Tongue (tissue), 2 donors: ENCODE results near the gene BCAM. TPM values are rescaled to one million over a fixed set of nuclear protein-coding genes. Genes with fewer than 3 reads are reported as not detected.
"Not testable (repeated sequence)": the region's sequence is repeated elsewhere in the genome, so short reads cannot be mapped to it uniquely, and the experiment has no call there.

Source experiments
- DNase-seq: peaks from one replicate; pipeline ENCODE4 v3.0.0-alpha.2; 2015
- total RNA-seq: library from RNA; depleted of rRNA; stranded (reverse); fragments of >200 nt; gene quantifications from one replicate; pipeline ENCODE4 v1.2.3, GENCODE V29; 2014

Gene BCAM, protein sequence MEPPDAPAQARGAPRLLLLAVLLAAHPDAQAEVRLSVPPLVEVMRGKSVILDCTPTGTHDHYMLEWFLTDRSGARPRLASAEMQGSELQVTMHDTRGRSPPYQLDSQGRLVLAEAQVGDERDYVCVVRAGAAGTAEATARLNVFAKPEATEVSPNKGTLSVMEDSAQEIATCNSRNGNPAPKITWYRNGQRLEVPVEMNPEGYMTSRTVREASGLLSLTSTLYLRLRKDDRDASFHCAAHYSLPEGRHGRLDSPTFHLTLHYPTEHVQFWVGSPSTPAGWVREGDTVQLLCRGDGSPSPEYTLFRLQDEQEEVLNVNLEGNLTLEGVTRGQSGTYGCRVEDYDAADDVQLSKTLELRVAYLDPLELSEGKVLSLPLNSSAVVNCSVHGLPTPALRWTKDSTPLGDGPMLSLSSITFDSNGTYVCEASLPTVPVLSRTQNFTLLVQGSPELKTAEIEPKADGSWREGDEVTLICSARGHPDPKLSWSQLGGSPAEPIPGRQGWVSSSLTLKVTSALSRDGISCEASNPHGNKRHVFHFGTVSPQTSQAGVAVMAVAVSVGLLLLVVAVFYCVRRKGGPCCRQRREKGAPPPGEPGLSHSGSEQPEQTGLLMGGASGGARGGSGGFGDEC
- total RNA-seq, result 188 TPM

DNA sequence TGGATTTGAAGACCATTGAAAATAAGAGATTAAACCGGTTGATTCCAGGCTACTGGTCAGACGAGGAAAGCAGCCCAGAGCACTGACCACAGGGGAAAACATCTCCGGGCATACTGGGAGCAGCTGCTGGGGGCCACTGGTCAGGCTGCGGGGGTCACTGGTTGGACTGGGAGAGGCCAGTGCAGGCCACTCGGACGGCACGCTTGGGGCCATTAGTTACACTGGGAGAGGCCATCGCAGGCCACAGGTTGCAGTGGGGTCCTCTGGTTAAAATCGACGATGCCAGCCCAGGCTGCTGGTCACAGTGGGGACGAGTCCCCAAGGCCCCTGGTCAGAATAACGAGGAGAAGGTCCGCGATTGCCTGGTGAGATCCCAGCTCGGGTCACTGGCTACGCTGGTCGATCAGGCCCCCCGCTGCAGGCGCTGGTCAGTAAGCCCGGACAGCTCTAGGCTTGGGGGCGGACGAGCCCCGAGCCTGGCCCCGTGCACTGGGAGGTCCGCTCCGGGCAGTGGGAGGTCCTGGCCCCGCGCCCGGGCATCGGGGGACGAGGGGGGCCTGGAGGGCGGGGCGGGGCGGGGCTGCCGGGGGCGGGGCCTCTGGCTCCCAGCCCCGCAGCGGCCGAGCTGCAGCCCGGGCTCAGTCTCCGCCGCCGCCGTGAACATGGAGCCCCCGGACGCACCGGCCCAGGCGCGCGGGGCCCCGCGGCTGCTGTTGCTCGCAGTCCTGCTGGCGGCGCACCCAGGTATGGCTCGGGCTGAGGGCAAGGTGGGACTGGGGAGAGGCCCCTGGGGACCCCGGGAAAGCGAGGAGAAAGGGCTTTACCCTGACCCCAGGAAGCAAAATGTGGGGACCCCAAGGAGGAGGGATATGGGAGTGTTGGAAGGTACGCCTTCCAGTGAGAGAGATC, at the start of gene BCAM:
BCAM (plus strand) TSS at position 641 of the 909 bp plus-strand sequence; CDS start at position 663, 22 bp downstream.
- DNase-seq, result peak; percentile 91

DNA sequence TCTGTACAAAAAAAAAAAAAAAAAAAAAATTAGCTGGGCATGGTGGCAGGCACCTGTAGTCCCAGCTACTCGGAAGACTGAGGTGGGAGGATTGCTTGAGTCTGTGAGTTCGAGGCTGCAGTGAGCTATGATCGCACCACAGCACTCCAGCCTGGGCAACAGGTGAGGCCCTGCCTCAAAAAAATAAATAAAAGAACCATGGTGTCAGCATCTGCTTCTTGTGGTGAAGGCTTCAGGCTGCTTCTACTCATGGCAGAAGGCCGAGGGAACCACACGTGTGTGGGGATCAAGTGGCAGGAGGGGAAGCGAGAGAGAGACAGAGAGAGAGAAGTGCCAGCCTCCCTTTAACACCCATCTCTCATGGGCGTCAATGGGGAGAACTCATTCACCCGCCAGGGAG, 46.9 kb upstream of the BCAM start:
- DNase-seq, result peak; percentile 30

DNA sequence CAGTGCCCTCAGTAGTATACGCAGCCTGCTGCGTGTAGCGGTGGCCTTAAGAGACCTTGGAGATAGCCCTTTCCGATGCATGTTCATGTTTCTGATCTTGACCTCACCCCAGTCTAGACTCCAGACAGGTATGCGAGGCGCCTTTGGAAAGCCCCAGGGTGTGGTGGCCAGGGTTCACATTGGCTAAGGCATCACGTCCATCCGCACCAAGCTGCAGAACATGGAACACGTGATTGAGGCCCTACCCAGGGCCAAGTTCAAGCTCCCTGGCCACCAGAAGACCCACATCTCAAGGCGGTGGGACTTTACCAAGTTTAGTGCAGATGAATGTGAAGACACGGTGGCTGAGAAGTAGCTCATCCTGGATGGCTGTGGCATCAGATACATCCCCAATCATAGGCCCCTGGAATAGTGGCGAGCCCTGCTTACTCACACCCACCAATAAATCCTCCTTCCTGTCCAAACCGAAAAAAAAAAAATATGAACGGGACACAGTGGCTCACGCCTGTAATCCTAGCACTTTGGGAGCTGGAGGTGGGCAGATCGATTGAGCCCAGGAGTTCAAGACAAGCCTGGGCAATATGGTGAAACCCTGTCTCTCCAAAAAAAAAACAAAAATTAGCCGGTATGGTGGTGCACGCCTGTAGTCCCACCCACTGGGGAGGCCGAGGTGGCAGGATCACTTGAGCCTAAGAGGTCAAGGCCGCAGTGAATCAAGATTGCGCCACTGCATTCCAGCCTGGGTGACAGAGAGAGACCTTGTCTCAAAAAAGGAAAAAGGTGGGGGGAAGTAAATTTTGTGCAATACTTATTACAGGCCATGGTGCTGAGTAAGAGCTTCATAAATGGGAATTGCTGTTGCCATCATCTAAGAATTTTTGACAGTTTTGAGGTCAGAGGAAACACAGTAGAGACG, 43.6 kb upstream of the BCAM start:
- no peak for DNase-seq

DNA sequence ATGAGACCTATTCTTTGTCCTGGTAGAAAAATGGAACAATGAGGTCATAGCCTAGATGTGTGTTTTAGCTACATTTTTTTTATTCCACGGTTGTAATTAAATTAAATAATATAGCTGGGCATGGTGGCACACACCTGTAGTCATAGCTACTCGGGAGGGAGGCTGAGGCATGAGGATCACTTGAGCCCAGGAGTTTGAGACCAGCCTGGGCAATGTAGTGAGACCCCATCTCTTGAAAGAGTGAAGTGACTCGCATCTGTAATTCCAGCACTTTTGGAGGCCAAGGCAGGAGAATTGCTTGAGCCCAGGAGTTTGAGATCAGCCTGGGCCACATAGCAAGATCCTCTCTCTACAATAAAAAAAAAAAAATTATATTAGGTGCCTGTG, 43.0 kb upstream of the BCAM start:
- no peak for DNase-seq

DNA sequence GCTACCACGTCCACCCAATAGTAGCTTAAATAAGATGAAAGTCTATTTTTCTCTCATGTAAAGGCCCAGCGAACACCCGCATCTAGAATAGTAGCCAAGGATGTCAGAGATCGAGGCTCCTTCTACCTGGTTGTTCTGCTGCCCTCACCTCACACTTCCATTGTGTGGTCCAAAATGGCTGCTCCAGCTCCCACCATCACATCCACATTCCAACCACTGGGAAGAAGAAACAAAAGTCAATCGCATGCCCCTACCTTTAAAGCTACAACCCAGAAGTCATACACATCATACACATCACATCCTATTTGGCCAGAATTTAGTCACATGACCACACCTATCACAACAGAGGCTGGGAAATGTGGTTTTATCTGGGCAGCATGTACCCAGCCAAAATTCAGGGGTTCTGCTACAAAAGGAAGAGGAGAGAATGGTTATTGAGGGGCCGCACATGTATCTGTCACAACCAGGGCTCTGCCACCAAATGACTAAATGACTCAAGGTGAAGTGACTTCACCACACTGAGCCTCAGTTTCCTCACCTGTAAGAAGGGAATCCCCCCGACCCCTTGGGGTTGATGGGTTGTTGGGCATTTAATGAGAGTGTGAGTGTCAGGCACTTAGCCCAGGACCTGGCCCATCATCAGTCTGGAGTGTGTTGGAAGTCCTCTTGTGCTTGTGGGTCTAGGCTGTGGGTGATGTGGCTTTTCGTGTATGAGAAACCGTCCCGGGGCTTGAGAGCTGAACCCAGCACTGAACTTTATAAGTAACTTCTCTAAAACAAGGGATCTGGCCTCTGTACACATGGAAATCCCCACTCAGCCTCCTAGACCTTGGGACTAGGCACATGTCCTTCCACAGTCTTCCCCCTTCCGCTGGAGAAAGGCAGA, 41.4 kb upstream of the BCAM start:
- DNase-seq, result no peak

DNA sequence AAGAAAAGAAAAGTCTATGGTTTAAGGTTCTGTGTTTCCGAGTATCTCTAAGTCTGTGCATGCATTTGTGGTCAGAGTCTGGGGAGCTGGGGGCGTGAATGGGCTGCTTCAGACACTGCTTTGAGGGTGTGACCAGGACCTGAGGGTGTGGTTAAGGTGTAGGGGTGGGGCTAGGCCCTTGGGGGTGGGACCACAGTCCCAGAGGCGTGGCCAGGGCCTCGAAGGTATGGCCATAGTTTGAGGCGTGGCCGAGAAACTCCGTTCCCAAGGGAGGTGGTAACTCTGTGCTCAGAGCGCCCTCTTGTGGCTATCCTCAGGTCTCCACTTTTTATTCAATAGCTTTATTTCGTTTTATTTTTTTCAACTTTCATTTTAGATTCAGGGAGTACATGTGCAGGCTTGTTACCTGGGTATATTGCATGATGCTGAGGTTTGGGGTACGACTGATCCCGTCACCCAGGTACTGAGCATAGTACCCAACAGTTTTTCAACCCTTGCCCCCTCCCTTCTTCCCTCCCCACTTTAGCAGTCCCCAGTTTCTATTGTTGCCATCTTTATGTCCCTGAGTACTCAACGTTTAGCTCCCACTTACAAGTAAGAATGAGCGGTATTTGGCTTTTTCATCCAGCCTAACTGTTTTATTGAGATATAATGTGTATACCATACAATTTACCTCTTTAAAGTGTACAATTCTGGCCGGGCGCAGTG, 38.2 kb upstream of the BCAM start:
- DNase-seq, result peak; percentile 94

DNA sequence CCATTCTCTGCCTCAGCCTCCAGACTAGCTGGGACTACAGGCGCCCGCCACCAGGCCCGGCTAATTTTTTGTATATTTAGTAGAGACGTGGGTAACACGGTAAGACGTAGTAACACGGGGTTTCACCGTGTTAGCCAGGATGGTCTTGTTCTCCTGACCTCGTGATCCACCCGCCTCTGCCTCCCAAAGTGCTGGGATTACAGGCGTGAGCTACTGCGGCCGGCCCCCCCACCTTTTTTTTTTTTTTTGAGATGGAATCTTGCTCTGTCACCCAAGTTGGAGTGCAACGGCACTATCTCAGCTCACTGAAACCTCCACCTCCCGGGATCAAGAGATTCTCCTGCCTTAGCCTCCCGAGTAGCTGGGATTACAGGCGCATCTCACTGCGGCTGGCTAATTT, 36.8 kb upstream of the BCAM start:
- not testable (repeated sequence) for DNase-seq

DNA sequence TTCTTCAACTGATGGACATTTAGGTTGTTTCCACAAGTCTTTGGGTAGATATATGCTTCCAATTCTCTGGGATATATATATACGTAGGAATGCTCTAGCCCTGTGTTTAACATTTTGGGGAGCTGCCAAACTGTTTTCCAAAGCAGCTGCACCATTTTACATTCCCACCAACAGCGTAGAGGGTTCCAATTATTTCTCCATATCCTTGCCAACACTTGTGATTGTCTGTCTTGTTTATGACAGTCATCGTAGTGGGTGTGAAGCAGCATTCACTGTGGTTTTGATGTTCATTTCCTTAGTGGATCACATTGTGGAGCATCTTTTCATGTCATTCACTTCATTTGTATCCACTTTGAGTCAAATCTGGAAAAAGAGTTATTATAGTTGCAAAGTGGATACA, 35.9 kb upstream of the BCAM start:
- DNase-seq, result peak; percentile 93

DNA sequence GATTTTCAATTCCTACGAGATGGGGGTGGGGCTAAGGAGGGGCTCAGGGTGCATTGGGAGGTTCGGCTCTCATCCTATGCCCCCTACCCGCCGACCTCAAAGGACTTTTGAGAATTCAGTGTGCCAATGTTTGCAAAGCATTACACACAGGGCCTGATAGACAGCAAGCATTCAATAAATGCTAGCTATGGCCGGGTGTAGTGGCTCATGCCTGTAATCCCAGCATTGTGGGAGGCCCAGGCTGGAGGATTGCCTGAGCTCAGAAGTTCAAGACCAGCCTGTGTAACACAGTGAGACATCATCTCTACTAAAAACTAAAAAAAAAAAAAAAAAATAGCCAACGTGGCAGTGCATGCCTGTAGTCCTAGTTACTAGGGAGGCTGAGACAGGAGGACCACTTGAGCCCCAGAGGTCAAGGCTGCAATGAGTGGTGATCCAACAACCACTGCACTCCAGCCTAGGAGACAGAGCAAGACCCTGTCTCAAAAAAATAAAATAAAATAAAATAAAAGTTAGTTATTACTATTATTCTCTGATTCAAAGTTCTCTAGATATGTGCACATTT, 33.1 kb upstream of the BCAM start:
- no peak for DNase-seq

DNA sequence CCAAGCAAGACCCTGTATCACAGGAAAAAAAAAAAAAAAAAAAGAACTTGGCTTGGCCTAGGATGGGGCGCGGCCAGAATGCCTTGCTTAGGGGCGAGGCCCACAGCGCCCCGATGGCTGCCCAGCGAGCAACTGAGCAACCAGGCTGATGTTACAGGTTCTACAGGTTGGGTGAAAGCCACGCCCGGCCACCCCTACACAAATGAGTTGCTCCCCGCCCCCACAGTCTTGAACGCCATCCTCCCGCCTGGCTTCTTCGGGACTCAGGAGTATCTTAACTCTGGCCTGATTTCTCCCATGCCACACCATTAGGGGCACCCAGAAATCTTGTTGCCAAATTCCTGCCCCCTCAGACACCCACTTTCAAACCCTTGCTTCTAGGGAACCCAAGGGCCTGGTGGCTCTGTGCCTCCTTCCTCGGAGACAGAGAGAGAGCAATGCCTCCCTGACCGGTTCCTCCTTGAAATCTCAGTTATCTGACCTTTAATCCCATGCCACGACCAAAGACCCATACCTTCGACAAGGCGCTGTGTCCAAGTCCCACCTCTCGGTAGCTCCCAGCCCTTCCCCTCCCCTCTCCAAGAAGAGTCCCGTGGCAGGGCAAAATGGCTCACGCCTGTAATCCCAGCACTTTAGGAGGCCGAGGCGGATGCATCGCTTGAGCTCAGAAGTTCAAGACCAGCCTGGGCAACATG, 32.4 kb upstream of the BCAM start:
- DNase-seq, result peak; percentile 67

DNA sequence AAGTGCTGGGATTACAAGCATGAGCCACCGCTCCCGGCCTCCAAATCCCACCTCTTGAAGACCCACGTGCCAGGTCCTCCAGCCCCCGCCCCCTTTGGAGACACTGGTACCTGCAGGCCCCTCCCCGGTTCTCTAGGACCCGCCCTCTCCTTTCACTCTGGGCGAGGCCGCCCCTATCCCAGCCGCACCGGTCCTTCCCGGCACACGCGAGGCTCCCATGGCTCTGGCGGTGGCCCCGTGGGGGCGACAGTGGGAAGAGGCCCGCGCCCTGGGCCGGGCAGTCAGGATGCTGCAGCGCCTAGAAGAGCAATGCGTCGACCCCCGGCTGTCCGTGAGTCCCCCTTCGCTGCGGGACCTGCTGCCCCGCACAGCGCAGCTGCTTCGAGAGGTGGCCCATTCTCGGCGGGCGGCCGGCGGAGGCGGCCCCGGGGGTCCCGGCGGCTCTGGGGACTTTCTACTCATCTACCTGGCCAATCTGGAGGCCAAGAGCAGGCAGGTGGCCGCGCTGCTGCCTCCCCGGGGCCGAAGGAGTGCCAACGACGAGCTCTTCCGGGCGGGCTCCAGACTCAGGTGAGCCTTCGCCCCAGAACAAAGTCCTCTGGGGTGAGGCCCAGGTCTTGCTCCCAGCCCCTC, 31.1 kb upstream of the BCAM start, which contains the start of gene CBLC:
CBLC (plus strand) TSS at position 176 of the 633 bp plus-strand sequence; CDS start at position 218, 42 bp downstream.
- peak; percentile 55 for DNase-seq

DNA sequence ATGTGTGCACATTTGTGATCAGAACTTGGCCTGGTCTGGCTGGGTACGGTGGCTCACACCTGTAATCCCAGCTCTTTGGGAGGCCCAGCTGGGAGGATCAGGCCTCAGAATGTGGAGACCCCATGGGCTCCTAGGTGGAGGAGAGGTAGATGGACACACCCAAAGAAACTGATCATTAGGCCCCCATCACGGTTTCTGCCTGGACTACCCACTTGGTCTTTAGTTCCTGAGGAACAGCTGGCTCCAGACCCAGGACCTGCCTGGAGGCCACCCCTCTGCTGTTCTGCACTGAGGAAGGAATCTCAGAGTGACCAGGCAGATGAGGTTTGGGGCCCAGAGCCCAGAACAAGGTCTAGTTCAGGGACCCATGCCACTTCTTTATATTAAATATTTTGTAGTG, 29.8 kb upstream of the BCAM start:
- no peak for DNase-seq

DNA sequence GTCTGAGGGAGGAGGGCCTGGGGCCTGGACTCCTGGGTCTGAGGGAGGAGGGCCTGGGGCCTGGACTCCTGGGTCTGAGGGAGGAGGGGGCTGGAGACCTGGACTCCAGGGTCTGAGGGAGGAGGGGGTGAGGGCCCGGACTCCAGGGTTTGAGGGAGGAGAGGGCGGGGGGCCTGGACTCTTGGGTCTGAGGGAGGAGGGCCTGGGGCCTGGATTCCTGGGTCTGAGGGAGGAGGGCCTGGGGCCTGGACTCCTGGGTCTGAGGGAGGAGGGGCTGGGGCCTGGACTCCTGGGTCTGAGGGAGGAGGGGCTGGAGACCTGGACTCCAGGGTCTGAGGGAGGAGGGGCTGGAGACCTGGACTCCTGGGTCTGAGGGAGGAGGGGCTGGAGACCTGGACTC, 27.2 kb upstream of the BCAM start:
- not testable (repeated sequence) for DNase-seq

DNA sequence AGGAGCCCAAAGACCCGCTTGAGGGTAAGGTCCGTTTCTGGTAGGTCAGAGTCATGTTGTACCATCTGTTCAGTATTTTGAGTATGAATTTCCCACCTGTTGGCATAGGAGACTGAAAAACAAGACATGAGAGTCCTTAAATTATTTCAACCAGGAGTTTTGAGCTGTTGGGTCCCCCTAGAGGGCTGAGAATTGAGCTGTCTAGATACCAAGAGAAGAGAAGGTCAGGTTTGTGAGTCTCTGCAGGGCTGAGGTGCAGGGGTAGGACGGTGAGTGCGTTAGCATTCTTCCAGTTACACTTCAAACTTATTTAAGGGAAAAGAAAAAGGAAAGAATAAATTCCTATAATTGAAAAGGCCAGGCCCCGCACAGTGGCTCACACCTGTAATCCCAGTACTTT, 26.2 kb upstream of the BCAM start:
- DNase-seq, result no peak

DNA sequence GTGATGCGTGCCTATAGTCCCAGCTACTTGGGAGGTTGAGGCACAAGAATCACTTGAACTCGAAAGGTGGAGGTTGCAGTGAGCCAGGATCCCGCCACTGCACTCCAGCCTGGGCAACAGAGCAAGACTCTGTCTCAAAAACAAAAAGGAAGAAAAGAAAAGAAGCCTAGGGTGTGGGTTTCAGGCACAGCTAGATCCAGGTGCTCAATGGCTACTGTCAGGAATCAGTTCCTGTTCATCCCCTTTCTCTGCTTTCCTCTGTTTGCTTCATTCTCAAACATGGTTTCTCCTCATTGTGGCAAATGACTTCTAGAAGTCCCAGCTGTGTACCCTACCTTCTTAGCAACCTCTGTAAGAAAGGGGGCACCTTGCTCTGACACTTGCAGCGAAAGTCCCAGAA, 25.4 kb upstream of the BCAM start:
- DNase-seq, result no peak

DNA sequence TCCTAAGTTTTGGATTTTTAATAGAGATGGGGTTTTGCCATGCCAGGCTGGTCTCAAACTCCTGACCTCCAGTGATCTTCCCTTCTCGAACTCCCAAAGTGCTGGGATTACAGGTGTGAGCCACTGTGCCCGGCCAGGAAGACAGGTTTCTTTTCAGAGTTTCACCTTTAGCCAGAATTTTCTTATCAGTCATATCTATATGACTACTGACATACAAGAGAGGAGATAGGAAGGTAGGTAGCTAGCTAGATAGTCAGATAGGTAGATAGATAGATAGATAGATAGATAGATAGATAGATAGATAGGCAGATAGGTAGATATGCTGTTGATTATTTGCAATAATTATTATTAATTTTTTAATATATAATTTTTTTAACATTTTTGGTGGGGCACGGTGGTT, 23.6 kb upstream of the BCAM start:
- no peak for DNase-seq

DNA sequence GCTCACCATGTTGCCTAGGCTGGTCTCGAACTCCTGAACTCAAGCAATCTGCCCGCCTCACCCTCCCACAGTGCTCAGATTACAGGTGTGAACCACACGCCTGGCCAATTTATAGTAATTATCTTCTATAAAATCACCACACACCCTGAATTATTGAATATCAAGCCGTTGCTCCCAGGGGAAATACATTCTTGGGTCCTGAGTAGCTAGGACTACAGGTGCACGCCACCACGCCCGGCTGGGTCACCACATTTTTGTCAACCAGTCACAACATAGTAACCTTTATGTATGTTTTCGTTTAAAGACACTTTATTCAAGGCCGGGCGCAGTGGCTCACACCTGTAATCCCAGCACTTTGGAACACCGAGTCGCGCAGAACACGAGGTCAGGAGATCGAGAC, 22.9 kb upstream of the BCAM start:
- no peak for DNase-seq

DNA sequence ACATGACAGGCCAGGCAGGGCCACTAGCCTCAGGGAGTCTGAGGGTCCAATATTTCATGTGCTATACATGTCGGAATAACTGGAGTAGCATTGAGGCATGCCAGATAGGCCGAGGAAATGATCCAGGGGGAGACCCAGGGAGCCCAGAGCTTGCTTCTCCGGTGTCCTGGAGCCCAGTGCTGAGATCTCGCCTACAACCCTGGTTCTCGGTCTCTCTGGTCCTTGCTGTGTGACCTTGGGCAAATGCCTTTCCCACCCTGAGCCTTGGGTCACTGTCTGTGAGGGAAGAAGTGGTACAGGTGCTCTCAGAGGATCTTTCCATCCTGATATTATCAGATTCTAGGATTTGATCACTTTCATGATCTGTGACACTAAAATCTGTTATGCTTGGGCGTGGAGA, 19.9 kb upstream of the BCAM start:
- no peak for DNase-seq
